ENCODE data around the gene MX1.

The MX1 gene

DNA sequence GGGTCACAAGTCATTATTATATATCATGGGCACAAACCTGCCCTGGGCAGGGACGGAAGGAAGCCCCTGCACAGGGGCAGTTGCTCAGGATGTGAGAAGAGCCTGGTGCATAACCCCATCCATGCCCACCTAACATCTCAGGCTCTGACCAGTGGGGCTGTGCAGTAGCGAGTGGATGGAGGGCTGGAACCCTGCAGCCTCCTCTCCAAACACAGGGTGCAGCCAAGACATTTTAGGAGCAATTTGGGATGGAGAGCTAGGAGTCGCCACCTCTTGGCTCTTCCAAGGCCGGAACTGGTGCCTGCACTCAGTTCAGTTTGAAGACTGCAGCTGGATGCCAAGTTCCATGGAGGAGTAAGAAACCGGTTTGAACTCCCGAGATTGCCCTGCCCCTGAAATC, 2.8 kb downstream of the MX1 start:
- Histone ChIP-seq H3K27ac (replicated peaks) (no peak overlapping the region), H3K27me3 (ENCODE audit: insufficient read depth, poor library complexity, severe bottlenecking) (peaks cover 11% of the 10 kb centered on the region), H3K4me3 (replicated peaks; ENCODE audit: insufficient read depth, low read length) (no peak overlapping the region)
- no peak for DNase-seq (ENCODE audit: low read depth in 1 of 2, low spot score in 1 of 2)
- TF ChIP-seq, protein P1, sequence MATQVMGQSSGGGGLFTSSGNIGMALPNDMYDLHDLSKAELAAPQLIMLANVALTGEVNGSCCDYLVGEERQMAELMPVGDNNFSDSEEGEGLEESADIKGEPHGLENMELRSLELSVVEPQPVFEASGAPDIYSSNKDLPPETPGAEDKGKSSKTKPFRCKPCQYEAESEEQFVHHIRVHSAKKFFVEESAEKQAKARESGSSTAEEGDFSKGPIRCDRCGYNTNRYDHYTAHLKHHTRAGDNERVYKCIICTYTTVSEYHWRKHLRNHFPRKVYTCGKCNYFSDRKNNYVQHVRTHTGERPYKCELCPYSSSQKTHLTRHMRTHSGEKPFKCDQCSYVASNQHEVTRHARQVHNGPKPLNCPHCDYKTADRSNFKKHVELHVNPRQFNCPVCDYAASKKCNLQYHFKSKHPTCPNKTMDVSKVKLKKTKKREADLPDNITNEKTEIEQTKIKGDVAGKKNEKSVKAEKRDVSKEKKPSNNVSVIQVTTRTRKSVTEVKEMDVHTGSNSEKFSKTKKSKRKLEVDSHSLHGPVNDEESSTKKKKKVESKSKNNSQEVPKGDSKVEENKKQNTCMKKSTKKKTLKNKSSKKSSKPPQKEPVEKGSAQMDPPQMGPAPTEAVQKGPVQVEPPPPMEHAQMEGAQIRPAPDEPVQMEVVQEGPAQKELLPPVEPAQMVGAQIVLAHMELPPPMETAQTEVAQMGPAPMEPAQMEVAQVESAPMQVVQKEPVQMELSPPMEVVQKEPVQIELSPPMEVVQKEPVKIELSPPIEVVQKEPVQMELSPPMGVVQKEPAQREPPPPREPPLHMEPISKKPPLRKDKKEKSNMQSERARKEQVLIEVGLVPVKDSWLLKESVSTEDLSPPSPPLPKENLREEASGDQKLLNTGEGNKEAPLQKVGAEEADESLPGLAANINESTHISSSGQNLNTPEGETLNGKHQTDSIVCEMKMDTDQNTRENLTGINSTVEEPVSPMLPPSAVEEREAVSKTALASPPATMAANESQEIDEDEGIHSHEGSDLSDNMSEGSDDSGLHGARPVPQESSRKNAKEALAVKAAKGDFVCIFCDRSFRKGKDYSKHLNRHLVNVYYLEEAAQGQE (IDR thresholded peaks at IDR 0.05; ENCODE audit: insufficient replicate concordance, low read depth), result no peak
- TF ChIP-seq CTCF (IDR thresholded peaks at IDR 0.05; ENCODE audit: insufficient read depth, low read length), result no peak
- no peak for TF ChIP-seq GABPA (IDR thresholded peaks at IDR 0.05; ENCODE audit: low read depth)
- TF ChIP-seq POLR2AphosphoS5 (IDR thresholded peaks at IDR 0.05; ENCODE audit: low read depth), result no peak
- TF ChIP-seq SPI1 (IDR thresholded peaks at IDR 0.05; ENCODE audit: borderline replicate concordance, low read depth), result no peak

- Histone ChIP-seq H3K4me3 (replicated peaks; ENCODE audit: insufficient read depth, low read length) (no peak overlapping the region), H3K27me3 (ENCODE audit: insufficient read depth, poor library complexity, severe bottlenecking) (peaks cover 11% of the 10 kb centered on the region), H3K27ac (replicated peaks) (no peak overlapping the region)
- TF ChIP-seq CTCF (IDR thresholded peaks at IDR 0.05; ENCODE audit: insufficient read depth, low read length), result no peak
- no peak for TF ChIP-seq SPI1 (IDR thresholded peaks at IDR 0.05; ENCODE audit: borderline replicate concordance, low read depth)
- TF ChIP-seq POLR2AphosphoS5 (IDR thresholded peaks at IDR 0.05; ENCODE audit: low read depth), result no peak
- TF ChIP-seq, protein P1 (IDR thresholded peaks at IDR 0.05; ENCODE audit: insufficient replicate concordance, low read depth), result no peak
- TF ChIP-seq GABPA (IDR thresholded peaks at IDR 0.05; ENCODE audit: low read depth), result no peak
- DNase-seq (ENCODE audit: low read depth in 1 of 2, low spot score in 1 of 2), result no peak
Measured at GRCh38 chr21:41429305-41429704, 3.3 kb downstream of the MX1 start.

- no peak for TF ChIP-seq CTCF (IDR thresholded peaks at IDR 0.05; ENCODE audit: insufficient read depth, low read length)
- TF ChIP-seq, protein P1 (IDR thresholded peaks at IDR 0.05; ENCODE audit: insufficient replicate concordance, low read depth), result no peak
- TF ChIP-seq POLR2AphosphoS5 (IDR thresholded peaks at IDR 0.05; ENCODE audit: low read depth), result no peak
- TF ChIP-seq SPI1 (IDR thresholded peaks at IDR 0.05; ENCODE audit: borderline replicate concordance, low read depth), result no peak
- no peak for TF ChIP-seq GABPA (IDR thresholded peaks at IDR 0.05; ENCODE audit: low read depth)
- no peak for DNase-seq (ENCODE audit: low read depth in 1 of 2, low spot score in 1 of 2)
- Histone ChIP-seq H3K27me3 (ENCODE audit: insufficient read depth, poor library complexity, severe bottlenecking) (peaks cover 11% of the 10 kb centered on the region), H3K27ac (replicated peaks) (no peak overlapping the region), H3K4me3 (replicated peaks; ENCODE audit: insufficient read depth, low read length) (no peak overlapping the region)
Measured at GRCh38 chr21:41429925-41430491, 4.0 kb downstream of the MX1 start.
